ENCODE results near the gene CLSTN1.

GRCh38 chr1:9690440-9691107 is 133.2 kb downstream of the CLSTN1 start:
- TF ChIP-seq ZFP91 (CRISPR knock-in tag; IDR thresholded peaks at IDR 0.05; ENCODE audit: borderline replicate concordance) (no peak), RFX5 (IDR thresholded peaks at IDR 0.05; ENCODE audit: low read depth, low read length) (no peak)

Data from HepG2 (cell line).